Measurements from ENCODE around the gene MAP3K14.
"Not testable (repeated sequence)": the region's sequence is repeated elsewhere in the genome, so short reads cannot be mapped to it uniquely, and the experiment has no call there.

The MAP3K14 gene

GRCh38 chr17:45258981-45259380, 57.8 kb downstream of the MAP3K14 start:
- no peak for DNase-seq (ENCODE audit: low read depth)

DNA sequence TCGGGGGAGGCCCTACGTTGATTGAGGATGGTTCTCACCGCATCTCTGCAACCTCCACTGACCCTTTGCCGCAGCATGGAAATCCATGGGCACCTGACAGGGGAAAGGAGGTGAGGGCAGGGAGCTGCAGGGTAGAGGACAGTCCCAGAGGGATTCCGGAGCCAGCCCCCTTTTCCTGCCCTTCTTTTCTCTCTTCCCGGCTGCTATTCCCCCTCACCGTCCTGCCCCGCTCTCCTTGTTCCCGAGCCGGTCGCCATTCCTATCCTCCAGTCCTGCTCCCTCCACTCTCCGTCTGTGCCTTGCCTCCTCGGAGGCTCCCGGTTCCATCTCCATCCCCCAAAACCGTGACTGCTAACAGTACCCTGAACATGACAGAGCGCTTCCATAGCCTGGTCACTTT, 59.7 kb downstream of the MAP3K14 start:
- no peak for DNase-seq (ENCODE audit: low read depth)

- DNase-seq (ENCODE audit: low read depth) = no peak
Measured at GRCh38 chr17:45256114-45256966, 60.5 kb downstream of the MAP3K14 start.

- DNase-seq (ENCODE audit: low read depth) = no peak
Measured at GRCh38 chr17:45255358-45255757, 61.5 kb downstream of the MAP3K14 start.

DNA sequence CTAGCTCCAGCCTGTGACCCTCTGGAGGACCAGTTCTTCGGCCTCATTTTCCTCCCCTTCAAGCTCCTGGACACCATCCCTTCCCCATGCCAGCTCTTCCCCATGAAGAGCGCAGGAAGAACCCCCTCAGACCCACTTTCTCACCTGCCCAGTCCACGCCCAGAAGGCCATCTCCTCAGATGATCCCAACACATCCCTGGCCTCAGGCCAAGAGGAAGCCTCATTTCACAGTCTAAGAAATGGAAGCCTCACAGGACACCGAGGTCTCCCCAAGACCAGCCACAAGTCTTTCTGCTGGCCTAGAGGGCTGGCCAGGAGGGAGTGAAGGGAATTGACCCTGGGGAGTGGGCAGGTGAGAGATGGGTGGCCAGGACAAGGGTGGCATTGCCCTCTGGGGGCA, 62.9 kb downstream of the MAP3K14 start:
- no peak for DNase-seq (ENCODE audit: low read depth)

GRCh38 chr17:45253237-45253636, 63.6 kb downstream of the MAP3K14 start:
- not testable (repeated sequence) for DNase-seq (ENCODE audit: low read depth)

DNA sequence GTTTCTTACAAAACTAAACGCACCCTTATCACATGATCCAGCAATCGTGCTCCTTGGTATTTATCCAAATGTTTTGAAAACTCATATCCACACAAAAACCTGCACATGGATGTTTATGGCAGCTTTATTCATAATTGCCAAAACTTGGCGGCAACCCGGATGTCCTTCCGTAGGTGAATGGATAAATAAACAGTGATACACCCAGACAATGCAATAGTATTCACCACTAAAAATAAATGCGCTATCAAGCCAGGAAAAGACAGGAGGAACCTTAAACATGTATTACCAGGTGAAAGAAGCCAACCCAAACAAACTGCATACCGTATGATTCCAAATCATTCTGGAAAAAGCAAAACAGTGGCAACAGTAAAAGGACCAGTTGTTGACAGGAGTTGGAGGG, 64.9 kb downstream of the MAP3K14 start:
- DNase-seq (ENCODE audit: low read depth) = no peak

DNA sequence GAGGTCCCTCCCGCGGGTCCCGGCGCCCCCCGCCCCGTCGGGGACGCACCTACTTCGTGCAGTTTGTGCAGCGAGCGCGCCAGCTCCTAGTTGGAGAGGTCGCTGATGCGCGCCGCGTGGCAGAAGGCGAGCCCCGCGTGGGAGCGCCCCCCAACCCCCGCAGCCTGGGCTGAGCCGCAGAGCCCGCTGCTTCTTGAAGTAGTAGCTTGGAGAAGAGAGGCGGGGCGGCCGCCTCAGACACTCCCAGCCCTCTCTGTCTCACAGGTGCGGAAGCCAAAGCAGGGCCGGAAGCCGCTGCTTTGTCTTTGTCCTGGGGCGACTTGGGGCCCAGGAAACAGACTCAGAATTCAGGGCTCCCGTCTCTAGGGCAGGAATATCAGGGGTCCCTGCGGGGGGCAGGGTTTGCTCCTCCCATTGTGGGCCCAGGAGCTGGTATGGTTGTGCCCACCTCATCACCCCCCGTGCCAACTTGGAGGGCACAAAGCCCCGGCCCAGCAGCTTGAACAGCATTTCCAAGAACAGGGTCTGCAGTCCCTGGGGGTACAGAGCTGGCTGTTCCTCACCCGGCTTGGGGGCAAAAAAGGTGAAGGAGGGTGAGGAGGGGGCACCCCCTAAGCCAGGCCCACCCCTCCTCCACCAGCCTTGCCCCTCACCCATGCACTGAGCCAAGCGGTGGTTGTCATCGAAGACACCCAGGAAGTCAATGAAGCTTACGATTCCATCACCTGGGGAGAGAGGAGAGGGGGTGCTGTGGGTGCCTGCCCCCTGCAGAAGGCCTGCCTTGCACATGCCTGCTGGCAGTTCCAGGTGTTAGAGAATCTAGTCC, 68.5 kb downstream of the MAP3K14 start:
- no peak for DNase-seq (ENCODE audit: low read depth)

- DNase-seq (ENCODE audit: low read depth) = no peak
Measured at GRCh38 chr17:45247429-45248131, 69.2 kb downstream of the MAP3K14 start.

DNA sequence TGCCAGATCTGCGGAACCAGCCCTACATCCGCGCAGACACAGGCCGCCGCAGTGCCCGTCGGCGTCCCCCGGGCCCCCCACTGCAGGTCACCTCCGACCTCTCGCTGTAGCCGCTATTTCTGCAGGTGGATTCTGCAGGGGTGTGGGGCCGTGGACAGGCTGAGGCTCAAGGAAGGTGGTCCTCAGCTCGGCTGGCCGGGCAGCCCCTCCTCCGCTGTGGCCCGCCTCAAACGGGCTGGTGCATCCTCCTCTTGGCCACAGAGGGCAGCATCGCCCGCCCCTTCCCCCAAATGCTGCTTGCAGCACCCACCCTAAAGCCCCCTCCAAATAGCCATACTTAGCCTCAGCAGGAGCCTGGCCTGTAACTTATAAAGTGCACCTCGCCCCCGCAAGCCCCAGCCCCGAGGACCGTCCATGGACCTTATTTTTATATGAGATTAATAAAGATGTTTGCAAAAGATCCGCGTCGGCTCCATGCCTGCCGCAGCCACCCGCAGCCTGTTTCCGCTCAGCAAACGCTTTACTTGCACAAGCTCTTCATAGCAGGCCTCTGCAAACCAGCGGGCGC, 69.9 kb downstream of the MAP3K14 start:
- DNase-seq (ENCODE audit: low read depth) = no peak

GRCh38 chr17:45246338-45246737, 70.5 kb downstream of the MAP3K14 start:
- no peak for DNase-seq (ENCODE audit: low read depth)

- no peak for DNase-seq (ENCODE audit: low read depth)
Measured at GRCh38 chr17:45244725-45245656, 71.8 kb downstream of the MAP3K14 start.

DNA sequence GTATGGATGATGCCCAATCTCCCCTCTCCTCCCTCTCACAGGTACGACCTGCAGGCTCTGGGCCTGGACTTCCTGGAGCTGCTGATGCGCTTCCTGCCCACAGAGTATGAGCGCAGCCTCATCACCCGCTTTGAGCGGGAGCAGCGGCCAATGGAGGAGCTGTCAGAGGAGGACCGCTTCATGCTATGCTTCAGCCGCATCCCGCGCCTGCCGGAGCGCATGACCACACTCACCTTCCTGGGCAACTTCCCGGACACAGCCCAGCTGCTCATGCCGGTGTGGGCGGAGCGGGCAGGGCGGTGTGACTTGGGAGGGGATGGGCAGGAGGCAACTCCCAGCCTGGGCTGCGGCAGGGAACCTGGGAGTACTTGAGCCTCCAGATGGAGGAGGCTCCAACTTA, 73.1 kb downstream of the MAP3K14 start:
- no peak for DNase-seq (ENCODE audit: low read depth)

GRCh38 chr17:45242029-45242414, 74.8 kb downstream of the MAP3K14 start:
- no peak for DNase-seq (ENCODE audit: low read depth)

GRCh38 chr17:45241328-45242028, 75.3 kb downstream of the MAP3K14 start:
- DNase-seq (ENCODE audit: low read depth) = no peak

- no peak for DNase-seq (ENCODE audit: low read depth)
Measured at GRCh38 chr17:45240905-45241327, 75.9 kb downstream of the MAP3K14 start.

GRCh38 chr17:45238155-45238774, 78.6 kb downstream of the MAP3K14 start:
- no peak for DNase-seq (ENCODE audit: low read depth)

- no peak for DNase-seq (ENCODE audit: low read depth)
Measured at GRCh38 chr17:45237686-45238085, 79.1 kb downstream of the MAP3K14 start.

DNA sequence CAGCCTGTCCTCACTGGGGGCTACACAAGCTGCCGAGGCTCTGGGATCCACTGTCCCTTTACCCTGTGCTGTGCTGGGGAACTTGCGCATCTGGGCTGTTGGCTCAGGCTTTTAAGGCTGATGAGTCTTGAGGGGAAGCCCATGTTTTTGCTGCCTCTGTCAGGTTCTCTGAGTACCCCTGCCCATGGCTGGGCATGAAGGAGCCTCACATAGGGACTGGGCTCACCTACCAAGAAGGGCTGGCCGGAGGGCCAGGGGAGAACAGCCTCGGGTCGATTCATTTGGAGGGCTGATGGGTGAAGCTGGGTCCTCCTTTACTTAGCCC, 80.6 kb downstream of the MAP3K14 start:
- no peak for DNase-seq (ENCODE audit: low read depth)

Measured in stromal cell of bone marrow (primary cell).